H1 (cell line): ENCODE measurements around the gene SULT2B1.

Experiments
- BRCA1 ChIP-seq: IDR thresholded peaks from 2 replicates; pipeline ENCODE4 v1.6.1; 2012; ENCODE audit warnings: low read depth, low read length, improper control_type of control experiment
- EZH2 ChIP-seq: fragments of 200-600 bp; sonication (generic); IDR thresholded peaks from 2 replicates; pipeline ENCODE4 v1.7.1; 2012; ENCODE audit warnings: low read depth, mild to moderate bottlenecking, moderate library complexity, low read length, inconsistent platforms; ENCODE audit not compliant: severe bottlenecking
- GABPA ChIP-seq: IDR thresholded peaks from 2 replicates; pipeline ENCODE4 v1.6.1; 2011; ENCODE audit warnings: mild to moderate bottlenecking, low read length, moderate library complexity, borderline replicate concordance; ENCODE audit not compliant: insufficient read depth
- KDM4A ChIP-seq: IDR thresholded peaks from one replicate; pipeline ENCODE4 v1.7.1; 2012; ENCODE audit warnings: low read depth, mild to moderate bottlenecking, moderate library complexity, low read length, inconsistent platforms; ENCODE audit not compliant: severe bottlenecking
- TAF1 ChIP-seq: IDR thresholded peaks from 2 replicates; pipeline ENCODE4 v1.6.1; 2011; ENCODE audit warnings: mild to moderate bottlenecking, low read depth, low read length
- TF ChIP-seq, protein P1 (sequence below): IDR thresholded peaks from 2 replicates; pipeline ENCODE4 v1.6.1; 2011; ENCODE audit warnings: low read depth, mild to moderate bottlenecking, low read length; ENCODE audit not compliant: insufficient read depth
- TF ChIP-seq, protein P2 (sequence below), 3 experiments: IDR thresholded peaks; 1 replicate in 2 of 3; 2 replicates in 1 of 3; pipeline versions ENCODE4 v1.5.1 to v1.6.1; 2011; ENCODE audit warnings: low read length in 3 of 3, mild to moderate bottlenecking in 3 of 3, inconsistent platforms in 2 of 3, low read depth in 1 of 3, moderate library complexity in 1 of 3; ENCODE audit not compliant: insufficient read depth in 1 of 3; ENCODE audit errors: control extremely low read depth in 1 of 3

DNA sequence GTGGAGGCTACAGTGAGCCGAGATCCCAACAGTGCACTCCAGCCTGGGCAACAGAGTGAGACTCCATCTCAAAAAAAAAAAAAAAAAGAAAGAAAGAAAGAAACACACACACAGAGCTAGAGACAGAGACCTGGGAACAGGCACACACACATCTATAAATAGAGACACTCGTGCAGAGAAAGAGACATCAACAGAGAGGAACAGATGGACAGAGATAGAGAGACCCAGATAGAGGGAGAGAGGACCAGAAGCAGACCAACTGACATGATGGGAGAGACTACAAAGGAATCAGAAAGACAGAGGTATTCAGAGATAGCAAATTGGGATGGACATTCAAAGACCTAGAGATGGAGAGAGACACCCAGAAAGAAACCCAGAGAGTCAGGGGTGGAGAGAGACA is 96.2 kb downstream of the SULT2B1 start:
- TF ChIP-seq, protein P1, sequence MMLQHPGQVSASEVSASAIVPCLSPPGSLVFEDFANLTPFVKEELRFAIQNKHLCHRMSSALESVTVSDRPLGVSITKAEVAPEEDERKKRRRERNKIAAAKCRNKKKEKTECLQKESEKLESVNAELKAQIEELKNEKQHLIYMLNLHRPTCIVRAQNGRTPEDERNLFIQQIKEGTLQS, result no peak
- TF ChIP-seq BRCA1 (no peak), GABPA (no peak), EZH2 (no peak), TAF1 (no peak), KDM4A (no peak)
- TF ChIP-seq, protein P2, sequence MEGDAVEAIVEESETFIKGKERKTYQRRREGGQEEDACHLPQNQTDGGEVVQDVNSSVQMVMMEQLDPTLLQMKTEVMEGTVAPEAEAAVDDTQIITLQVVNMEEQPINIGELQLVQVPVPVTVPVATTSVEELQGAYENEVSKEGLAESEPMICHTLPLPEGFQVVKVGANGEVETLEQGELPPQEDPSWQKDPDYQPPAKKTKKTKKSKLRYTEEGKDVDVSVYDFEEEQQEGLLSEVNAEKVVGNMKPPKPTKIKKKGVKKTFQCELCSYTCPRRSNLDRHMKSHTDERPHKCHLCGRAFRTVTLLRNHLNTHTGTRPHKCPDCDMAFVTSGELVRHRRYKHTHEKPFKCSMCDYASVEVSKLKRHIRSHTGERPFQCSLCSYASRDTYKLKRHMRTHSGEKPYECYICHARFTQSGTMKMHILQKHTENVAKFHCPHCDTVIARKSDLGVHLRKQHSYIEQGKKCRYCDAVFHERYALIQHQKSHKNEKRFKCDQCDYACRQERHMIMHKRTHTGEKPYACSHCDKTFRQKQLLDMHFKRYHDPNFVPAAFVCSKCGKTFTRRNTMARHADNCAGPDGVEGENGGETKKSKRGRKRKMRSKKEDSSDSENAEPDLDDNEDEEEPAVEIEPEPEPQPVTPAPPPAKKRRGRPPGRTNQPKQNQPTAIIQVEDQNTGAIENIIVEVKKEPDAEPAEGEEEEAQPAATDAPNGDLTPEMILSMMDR (IDR thresholded peaks at IDR 0.05; ENCODE audit: control extremely low read depth in 1 of 3, insufficient read depth in 1 of 3, low read depth in 1 of 3, low read length in 3 of 3), result no peak
